ENCODE data around the gene CACHD1. TPM values are rescaled to one million over a fixed set of nuclear protein-coding genes. Genes with fewer than 3 reads are reported as not detected.

CACHD1 gene
- total and polyA plus RNA-seq, 4 donors = 4.7 to 49.6 (median 12.5) TPM

GRCh38 chr1:64553285-64553684, 83.4 kb downstream of the CACHD1 start:
- 69 to 83% methylated on average over 4 of the region's 4 CpGs for WGBS, 2 donors
- ATAC-seq (ENCODE audit: insufficient read depth, low FRiP score) = no peak
- Histone ChIP-seq H3K4me3 (no peak overlapping the region), H3K36me3 (ENCODE audit: control insufficient read depth in 4 of 4, insufficient read depth in 4 of 4, low read length in 4 of 4) (peaks cover 0 to 3% (median 0%) of the 10 kb centered on the region in 4 donors), H3K27ac (ENCODE audit: low read depth in 1 of 2, low read length in 1 of 2) (no peak overlapping the region), H3K4me1 (ENCODE audit: control insufficient read depth in 5 of 5, insufficient read depth in 5 of 5, low read length in 5 of 5) (peaks cover 3 to 4% (median 3%) of the 10 kb centered on the region in 5 donors), H3K9me3 (ENCODE audit: control insufficient read depth in 4 of 4, insufficient read depth in 3 of 4, low read length in 3 of 4) (no peaks in the 10 kb centered on the region), H3K27me3 (ENCODE audit: control insufficient read depth in 3 of 3, insufficient read depth in 3 of 3, low read length in 2 of 3) (no peaks in the 10 kb centered on the region), H3K9ac (ENCODE audit: insufficient read depth in 1 of 2, low read length in 2 of 2) (no peak overlapping the region)
- no peak for TF ChIP-seq CTCF (IDR thresholded peaks at IDR 0.05; ENCODE audit: control extremely low read depth, extremely low read depth)
- no peak for DNase-seq

- ATAC-seq (ENCODE audit: insufficient read depth, low FRiP score) = no peak
- no peak for DNase-seq
- 76 to 83% methylated on average over 1 of the region's 1 CpG for WGBS, 2 donors
Measured at GRCh38 chr1:64555947-64556346, 86.0 kb downstream of the CACHD1 start.

GRCh38 chr1:64561993-64562392, 92.1 kb downstream of the CACHD1 start:
- no peak for TF ChIP-seq CTCF (IDR thresholded peaks at IDR 0.05; ENCODE audit: control extremely low read depth, extremely low read depth)
- WGBS, 2 donors = 68 to 97% methylated on average over 2 of the region's 2 CpGs

More at GRCh38 chr1:64555947-64556346, 86.0 kb downstream of the CACHD1 start:
- no peak for TF ChIP-seq CTCF (IDR thresholded peaks at IDR 0.05; ENCODE audit: control extremely low read depth, extremely low read depth)
- H3K27ac ChIP-seq (ENCODE audit: low read depth in 1 of 2, low read length in 1 of 2) = no peak overlapping the region
- peaks cover 0 to 9% (median 3%) of the 10 kb centered on the region in 4 donors for H3K36me3 ChIP-seq (ENCODE audit: control insufficient read depth in 4 of 4, insufficient read depth in 4 of 4, low read length in 4 of 4)
- peaks cover 0 to 4% (median 0%) of the 10 kb centered on the region in 5 donors for H3K4me1 ChIP-seq (ENCODE audit: control insufficient read depth in 5 of 5, insufficient read depth in 5 of 5, low read length in 5 of 5)
- no peak overlapping the region for H3K9ac ChIP-seq (ENCODE audit: insufficient read depth in 1 of 2, low read length in 2 of 2)
- no peaks in the 10 kb centered on the region for H3K9me3 ChIP-seq (ENCODE audit: control insufficient read depth in 4 of 4, insufficient read depth in 3 of 4, low read length in 3 of 4)
- H3K27me3 ChIP-seq (ENCODE audit: control insufficient read depth in 3 of 3, insufficient read depth in 3 of 3, low read length in 2 of 3) = no peaks in the 10 kb centered on the region
- no peak overlapping the region for H3K4me3 ChIP-seq

More at GRCh38 chr1:64561993-64562392, 92.1 kb downstream of the CACHD1 start:
- DNase-seq (no peak), ATAC-seq (ENCODE audit: insufficient read depth, low FRiP score) (no peak)
- no peak overlapping the region for H3K4me3 ChIP-seq
- H3K27ac ChIP-seq (ENCODE audit: low read depth in 1 of 2, low read length in 1 of 2) = no peak overlapping the region
- peaks cover 0 to 10% (median 2%) of the 10 kb centered on the region in 5 donors for H3K4me1 ChIP-seq (ENCODE audit: control insufficient read depth in 5 of 5, insufficient read depth in 5 of 5, low read length in 5 of 5)
- H3K9ac ChIP-seq (ENCODE audit: insufficient read depth in 1 of 2, low read length in 2 of 2) = no peak overlapping the region
- H3K9me3 ChIP-seq (ENCODE audit: control insufficient read depth in 4 of 4, insufficient read depth in 3 of 4, low read length in 3 of 4) = no peaks in the 10 kb centered on the region
- no peaks in the 10 kb centered on the region for H3K27me3 ChIP-seq (ENCODE audit: control insufficient read depth in 3 of 3, insufficient read depth in 3 of 3, low read length in 2 of 3)
- H3K36me3 ChIP-seq (ENCODE audit: control insufficient read depth in 4 of 4, insufficient read depth in 4 of 4, low read length in 4 of 4) = peaks cover 0 to 9% (median 3%) of the 10 kb centered on the region in 4 donors

Data from lung (tissue), 12 donors.